NB4 (cell line): ENCODE data around the gene SMIM44.

ENCODE experiments used
- CTCF ChIP-seq: IDR thresholded peaks from one replicate; pipeline ENCODE4 v1.5.1; 2012; ENCODE audit warnings: low read depth, low read length
- POLR2A ChIP-seq: IDR thresholded peaks from 2 replicates; pipeline ENCODE4 v1.6.1; 2011; ENCODE audit warnings: mild to moderate bottlenecking; ENCODE audit not compliant: insufficient read length; ENCODE audit errors: extremely low read depth

GRCh38 chr19:3512562-3513228 lies 29.5 kb upstream of the SMIM44 start:
- TF ChIP-seq CTCF = no peak
- no peak for TF ChIP-seq POLR2A
